ENCODE results near the gene MMP27.

- TF ChIP-seq EZH2 (IDR thresholded peaks at IDR 0.05; ENCODE audit: low read depth) = no peak
- no peak for TF ChIP-seq CTCF (conservative IDR thresholded peaks at IDR 0.05)
These were observed 19.4 kb upstream of the MMP27 start, which contains the start of gene MMP8 for GRCh38 chr11:102724904-102725500.
